ENCODE data around the gene GRIA1. TPM values are rescaled to one million over a fixed set of nuclear protein-coding genes. Genes with fewer than 3 reads are reported as not detected.
"Not testable (repeated sequence)": the region's sequence is repeated elsewhere in the genome, so short reads cannot be mapped to it uniquely, and the experiment has no call there.

GRIA1 gene
- total RNA-seq, 2 donors from 2014 or later: not detected

GRCh38 chr5:153824909-153825308 is 334.4 kb downstream of the GRIA1 start:
- no peak for DNase-seq (ENCODE audit: low spot score in 2 of 2)
- Mint-ChIP-seq H3K27ac (no peak overlapping the region), H3K36me3 (no peaks in the 10 kb centered on the region), H3K9me3 (peaks cover 8 to 14% of the 10 kb centered on the region in 2 donors)
- ATAC-seq: no peak

- no peak for ATAC-seq
- Mint-ChIP-seq H3K27ac (no peak overlapping the region), H3K9me3 (peaks cover 8 to 14% of the 10 kb centered on the region in 2 donors), H3K36me3 (no peaks in the 10 kb centered on the region)
- DNase-seq (ENCODE audit: low spot score in 2 of 2): no peak
Observed at GRCh38 chr5:153827397-153827796, 336.9 kb downstream of the GRIA1 start.

GRCh38 chr5:153829510-153830065 is 339.1 kb downstream of the GRIA1 start:
- ATAC-seq: no peak
- no peaks in the 10 kb centered on the region for H3K36me3 Mint-ChIP-seq
- H3K9me3 Mint-ChIP-seq: peaks cover 11 to 14% of the 10 kb centered on the region in 2 donors
- DNase-seq (ENCODE audit: low spot score in 2 of 2): no peak
- H3K27ac Mint-ChIP-seq: no peak overlapping the region

- H3K27ac Mint-ChIP-seq: no peak overlapping the region
- DNase-seq (ENCODE audit: low spot score in 2 of 2): no peak
- no peaks in the 10 kb centered on the region for H3K36me3 Mint-ChIP-seq
- H3K9me3 Mint-ChIP-seq: peaks cover 10 to 11% of the 10 kb centered on the region in 2 donors
- no peak for ATAC-seq
Observed at GRCh38 chr5:153831973-153832372, 341.5 kb downstream of the GRIA1 start.

- Mint-ChIP-seq H3K36me3 (no peaks in the 10 kb centered on the region), H3K27ac (no peak overlapping the region), H3K9me3 (peaks cover 0 to 3% of the 10 kb centered on the region in 2 donors)
- DNase-seq (ENCODE audit: low spot score in 2 of 2) (no peak), ATAC-seq (no peak)
Observed at GRCh38 chr5:153835891-153836515, 345.5 kb downstream of the GRIA1 start.

GRCh38 chr5:153849303-153850113 is 359.0 kb downstream of the GRIA1 start:
- not testable (repeated sequence) for ATAC-seq; H3K36me3 Mint-ChIP-seq; H3K27ac Mint-ChIP-seq; DNase-seq (ENCODE audit: low spot score in 2 of 2)
- peaks cover 7 to 14% of the 10 kb centered on the region in 2 donors for H3K9me3 Mint-ChIP-seq

GRCh38 chr5:153860195-153860886 is 369.9 kb downstream of the GRIA1 start:
- Mint-ChIP-seq H3K9me3 (peaks cover 0 to 4% of the 10 kb centered on the region in 2 donors), H3K27ac (no peak overlapping the region), H3K36me3 (no peaks in the 10 kb centered on the region)
- no peak for DNase-seq (ENCODE audit: low spot score in 2 of 2)
- no peak for ATAC-seq

GRCh38 chr5:153862906-153863305 is 372.4 kb downstream of the GRIA1 start:
- not testable (repeated sequence) for DNase-seq (ENCODE audit: low spot score in 2 of 2); ATAC-seq; H3K9me3 Mint-ChIP-seq; H3K27ac Mint-ChIP-seq; H3K36me3 Mint-ChIP-seq
